Caki2 (cell line): ENCODE measurements around the gene PHGDH. TPM values are rescaled to one million over a fixed set of nuclear protein-coding genes. Genes with fewer than 3 reads are reported as not detected.

Experiments
- DNase-seq: peaks from one replicate; pipeline ENCODE4 v3.0.0-alpha.2; 2015; ENCODE audit warnings: low read depth
- in situ Hi-C: cut with HindIII; loops from 2 replicates; pipeline ENCODE4 v1.10.0; 2016; ENCODE audit warnings: low sequenced_read_pairs, low pct_unique_long_range_greater_than_20kb, mixed read lengths
- total RNA-seq: library from RNA; depleted of rRNA; stranded (reverse); fragments of >200 nt; shearing (Covaris generic); gene quantifications from 2 replicates; pipeline ENCODE4 v1.2.3, GENCODE V29; 2014; ENCODE audit warnings: low replicate concordance

PHGDH gene
- total RNA-seq, 1 experiment from 2014 or later, result 74.9 TPM

DNA sequence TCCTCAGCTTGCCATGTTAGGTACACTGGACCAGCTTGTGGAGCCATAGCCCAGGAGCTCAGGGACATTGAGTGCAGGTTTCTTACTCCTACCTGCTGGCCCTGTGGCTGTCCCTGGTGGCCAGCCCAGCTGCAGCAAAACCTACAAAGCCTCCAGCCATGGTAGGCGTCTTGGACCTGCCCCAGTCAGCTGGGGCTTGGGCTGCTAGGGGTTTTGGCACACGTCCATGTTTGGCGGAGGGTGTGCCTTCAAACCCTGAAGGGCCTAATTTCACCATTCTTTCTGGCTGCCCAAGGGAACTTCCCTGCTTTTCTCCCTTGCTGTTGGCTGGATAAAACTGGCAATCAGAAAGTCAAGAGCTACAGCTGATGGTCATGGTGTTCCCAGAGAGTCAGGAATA, 31.6 kb downstream of the PHGDH start:
- in situ Hi-C loops, result no loop called here
- no peak for DNase-seq

DNA sequence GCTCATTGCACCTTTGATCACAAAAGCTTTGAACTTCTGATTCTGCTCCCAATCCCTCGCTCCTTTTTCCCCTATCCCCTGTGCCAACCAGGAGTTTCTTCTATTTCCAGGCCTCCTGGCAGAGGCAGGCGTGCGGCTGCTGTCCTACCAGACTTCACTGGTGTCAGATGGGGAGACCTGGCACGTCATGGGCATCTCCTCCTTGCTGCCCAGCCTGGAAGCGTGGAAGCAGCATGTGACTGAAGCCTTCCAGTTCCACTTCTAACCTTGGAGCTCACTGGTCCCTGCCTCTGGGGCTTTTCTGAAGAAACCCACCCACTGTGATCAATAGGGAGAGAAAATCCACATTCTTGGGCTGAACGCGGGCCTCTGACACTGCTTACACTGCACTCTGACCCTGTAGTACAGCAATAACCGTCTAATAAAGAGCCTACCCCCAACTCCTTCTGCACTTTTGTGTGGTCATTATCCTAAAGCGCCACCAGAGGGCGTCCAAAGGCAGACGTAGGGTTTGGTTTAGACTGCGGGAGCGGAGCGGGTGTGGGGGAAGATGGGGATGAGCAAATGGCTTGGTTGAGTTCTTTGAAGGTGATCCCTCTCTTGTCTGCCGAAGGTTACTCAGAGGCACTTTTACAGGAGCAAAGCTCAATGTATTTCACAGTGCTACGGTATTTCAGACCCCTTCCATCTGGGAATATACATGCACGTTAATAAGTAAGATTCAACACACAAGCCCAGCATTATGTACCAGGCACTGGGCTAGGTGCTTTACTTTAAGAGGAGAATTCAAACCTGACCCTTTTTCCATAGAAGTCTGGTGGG, 32.3 kb downstream of the PHGDH start:
- peak; percentile 34 for DNase-seq
- in situ Hi-C loops, result no loop called here

- in situ Hi-C loops, result no loop called here
- no peak for DNase-seq
Measured at GRCh38 chr1:119744598-119744942, 32.8 kb downstream of the PHGDH start.

DNA sequence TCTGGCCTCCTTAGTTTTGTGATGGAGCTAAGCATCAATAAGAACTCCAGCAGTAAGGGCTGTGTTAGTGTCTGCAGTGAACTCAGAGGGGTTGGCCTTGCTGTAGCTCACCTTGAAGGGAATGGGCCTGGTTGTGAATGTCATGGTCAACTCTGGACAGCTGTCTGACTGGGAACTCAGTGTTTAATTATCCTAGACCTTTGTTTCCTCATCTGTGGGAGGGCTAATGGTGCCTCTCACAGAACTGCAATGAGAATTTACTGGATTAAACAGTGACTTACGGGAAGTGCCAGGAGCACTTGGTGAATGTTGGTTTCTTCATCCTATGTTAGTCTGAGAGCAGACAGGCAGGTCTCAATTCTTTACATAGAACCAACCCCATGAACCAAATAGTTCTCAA, 33.3 kb downstream of the PHGDH start:
- DNase-seq, result no peak
- in situ Hi-C loops, result no loop called here

- DNase-seq, result no peak
- in situ Hi-C loops, result no loop called here
Measured at GRCh38 chr1:119747451-119747850, 35.7 kb downstream of the PHGDH start.

GRCh38 chr1:119748040-119748439, 36.3 kb downstream of the PHGDH start:
- in situ Hi-C loops, result no loop called here
- DNase-seq, result no peak

- in situ Hi-C loops, result no loop called here
Measured at GRCh38 chr1:119752592-119752991, 40.9 kb downstream of the PHGDH start.

GRCh38 chr1:119758584-119758983, 46.9 kb downstream of the PHGDH start:
- no peak for DNase-seq
- in situ Hi-C loops, result no loop called here

More at GRCh38 chr1:119752592-119752991, 40.9 kb downstream of the PHGDH start:
- DNase-seq, result no peak

DNA sequence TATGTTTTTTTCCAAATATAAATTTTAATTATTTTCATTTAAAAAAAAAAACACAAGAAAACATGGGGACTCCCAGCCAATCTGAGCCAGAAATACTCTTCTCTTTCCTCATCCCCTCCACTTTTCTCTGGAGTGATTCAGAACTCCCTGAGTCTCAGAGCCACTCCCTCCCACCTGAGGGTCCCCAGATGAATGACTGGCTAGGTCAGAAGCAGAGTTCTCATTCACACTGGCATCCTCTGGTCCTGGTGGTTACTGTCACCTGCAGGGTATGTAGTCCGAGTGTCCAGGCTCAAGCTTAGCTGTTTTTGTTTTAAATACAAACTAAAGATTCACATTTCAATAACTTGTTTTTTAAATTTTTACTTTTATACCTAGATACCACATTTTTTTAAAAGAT, 50.7 kb downstream of the PHGDH start:
- no peak for DNase-seq
- in situ Hi-C loops, result no loop called here

GRCh38 chr1:119762953-119763352, 51.2 kb downstream of the PHGDH start:
- DNase-seq, result no peak

GRCh38 chr1:119764220-119764619, 52.5 kb downstream of the PHGDH start:
- in situ Hi-C loops, result no loop called here
- DNase-seq, result no peak

More at GRCh38 chr1:119762953-119763352, 51.2 kb downstream of the PHGDH start:
- in situ Hi-C loops, result no loop called here

DNA sequence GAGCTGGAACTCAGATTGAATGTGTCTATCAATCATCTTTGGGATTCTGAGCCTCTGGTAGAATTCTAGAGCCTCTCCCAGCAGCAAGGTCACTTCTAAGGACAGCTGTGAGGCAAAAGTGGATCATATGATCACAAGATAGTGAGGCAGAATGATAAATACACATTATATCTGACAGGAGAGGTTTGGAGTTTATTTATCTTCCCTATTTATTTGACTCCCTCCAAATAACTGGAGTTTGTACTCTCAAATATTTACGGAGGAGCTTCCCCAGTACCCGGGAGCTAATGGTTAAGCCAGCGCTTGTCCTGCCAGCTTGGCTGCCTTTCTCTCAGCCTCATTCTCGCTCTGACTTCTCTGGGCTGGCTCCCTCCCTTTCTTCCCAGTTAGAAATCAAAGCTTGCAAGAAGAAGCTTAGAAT, 54.6 kb downstream of the PHGDH start:
- in situ Hi-C loops, result no loop called here
- DNase-seq, result no peak

GRCh38 chr1:119767486-119767885, 55.8 kb downstream of the PHGDH start:
- in situ Hi-C loops, result no loop called here
- no peak for DNase-seq

- no peak for DNase-seq
Measured at GRCh38 chr1:119768778-119769177, 57.0 kb downstream of the PHGDH start, which contains the start of gene HMGCS2. HMGCS2 (minus strand) TSS chr1:119768905; CDS start chr1:119768844, 61 bp downstream.

DNA sequence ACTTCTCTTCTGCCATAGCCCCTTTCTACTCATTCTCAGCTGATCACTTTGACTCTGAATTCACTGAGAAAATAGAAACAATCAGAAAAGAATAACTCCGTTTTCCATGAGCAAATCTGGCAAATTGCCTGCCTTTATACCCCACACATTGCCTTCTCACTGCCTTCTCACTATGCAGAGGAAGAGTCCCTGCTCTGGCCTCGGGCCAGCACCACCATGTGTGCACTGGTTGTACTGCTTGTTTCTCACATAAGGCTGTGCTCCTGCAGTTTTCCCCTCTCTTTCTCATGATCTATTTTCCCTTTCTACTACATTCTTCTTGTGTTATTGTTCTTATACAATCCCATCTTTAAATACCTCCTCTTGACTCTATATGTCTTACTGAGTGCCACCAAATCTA, 59.3 kb downstream of the PHGDH start:
- DNase-seq, result no peak
- in situ Hi-C loops, result no loop called here

More at GRCh38 chr1:119768778-119769177, 57.0 kb downstream of the PHGDH start, which contains the start of gene HMGCS2:
- in situ Hi-C loops, result no loop called here

DNA sequence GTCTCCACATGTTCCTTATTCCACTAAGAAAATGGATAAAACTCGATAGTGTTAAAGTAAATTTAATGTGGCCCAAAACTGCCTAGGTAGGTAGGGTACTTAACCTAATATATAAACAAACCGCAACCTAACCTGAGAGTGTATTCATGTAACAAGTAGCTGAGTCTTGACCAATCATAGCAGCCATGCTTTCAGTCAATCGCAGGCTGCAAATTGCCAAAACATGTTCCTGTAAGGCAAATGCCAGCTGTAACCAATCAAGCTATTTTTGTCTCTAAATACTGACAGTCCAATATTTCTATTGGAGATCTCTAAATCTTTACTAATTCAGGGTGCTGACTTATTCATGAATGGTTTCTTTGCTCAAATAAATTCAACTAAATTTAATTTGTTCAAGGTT, 60.0 kb downstream of the PHGDH start:
- no peak for DNase-seq
- in situ Hi-C loops, result no loop called here

DNA sequence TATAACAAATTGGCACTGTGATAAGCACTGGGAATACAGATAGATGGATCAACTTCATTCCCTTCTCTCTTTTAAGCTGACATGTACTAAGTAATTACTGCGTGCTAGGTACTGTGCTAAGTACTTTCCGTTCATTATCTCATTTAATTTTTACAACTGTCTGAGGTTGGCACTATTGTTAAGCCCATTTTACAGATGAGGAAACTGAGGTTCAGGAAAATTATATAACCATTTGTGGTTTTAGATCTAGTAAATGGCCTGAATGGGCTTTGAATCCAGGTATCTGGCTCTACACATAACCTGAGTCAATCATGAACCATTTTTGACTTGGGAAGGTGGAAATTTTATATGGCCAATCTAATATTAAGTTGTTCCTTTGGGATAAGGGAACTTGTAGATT, 60.6 kb downstream of the PHGDH start:
- DNase-seq, result no peak
- in situ Hi-C loops, result no loop called here

DNA sequence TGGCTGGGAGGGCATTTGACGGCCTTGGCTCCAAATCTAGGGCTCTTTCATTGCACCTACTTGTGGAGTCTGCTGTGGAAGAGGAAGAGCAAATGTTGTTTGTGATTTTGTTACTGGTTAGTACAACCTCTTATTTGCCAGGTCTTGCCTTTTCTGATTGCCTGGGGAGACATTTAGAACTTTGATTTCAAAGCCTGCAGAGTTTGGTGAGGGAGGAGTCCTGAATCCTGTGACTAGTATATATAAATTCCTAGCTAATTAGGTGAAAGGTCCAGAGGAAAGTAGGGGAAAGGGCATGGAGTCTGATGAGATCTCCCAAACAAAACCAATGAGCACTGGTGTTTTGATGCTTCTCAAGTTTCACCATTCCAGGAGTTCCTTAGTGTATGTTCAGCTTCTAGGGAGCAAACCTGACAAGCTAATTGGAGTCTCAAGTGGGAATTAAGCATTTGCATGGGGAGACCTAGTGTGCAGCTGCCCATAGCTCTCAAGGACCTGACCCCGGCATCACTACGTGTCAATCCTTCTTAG, 62.0 kb downstream of the PHGDH start:
- DNase-seq, result no peak
- in situ Hi-C loops, result no loop called here

GRCh38 chr1:119774746-119775490, 63.2 kb downstream of the PHGDH start:
- DNase-seq, result peak; percentile 7
- in situ Hi-C loops, result no loop called here
